Suprapubic skin (tissue), 4 donors: Measurements from ENCODE around the gene CAPN10. TPM values are rescaled to one million over a fixed set of nuclear protein-coding genes. Genes with fewer than 3 reads are reported as not detected.

Experiments used
- DNase-seq, 2 donors: peaks; one replicate each; pipeline ENCODE4 v3.0.0-alpha.2; 2019; ENCODE audit warnings: low spot score in 2 of 2
- H3K27ac ChIP-seq: fragments of 200-600 bp; sonication (generic); one replicate; pipeline ENCODE4 v1.5.1; 2019
- H3K27me3 ChIP-seq: fragments of 200-600 bp; sonication (generic); one replicate; pipeline ENCODE4 v1.5.1; 2019
- H3K36me3 ChIP-seq: fragments of 200-600 bp; sonication (generic); one replicate; pipeline ENCODE4 v1.5.1; 2019
- H3K4me1 ChIP-seq: fragments of 200-600 bp; sonication (generic); one replicate; pipeline ENCODE4 v1.5.1; 2019
- H3K4me3 ChIP-seq: fragments of 200-600 bp; sonication (generic); one replicate; pipeline ENCODE4 v1.5.1; 2019; ENCODE audit warnings: mild to moderate bottlenecking
- H3K9me3 ChIP-seq: fragments of 200-600 bp; sonication (generic); one replicate; pipeline ENCODE4 v1.5.1; 2019
- EP300 ChIP-seq: sonication (generic); formaldehyde crosslinking; IDR thresholded peaks from one replicate; pipeline ENCODE4 v1.6.1; 2017; ENCODE audit warnings: antibody characterized with exemption
- POLR2A ChIP-seq, 2 donors: fragments of 450-650 bp; IDR thresholded peaks; one replicate each; pipeline ENCODE4 v1.6.1; 2017; ENCODE audit warnings: antibody characterized with exemption in 2 of 2, mild to moderate bottlenecking in 2 of 2, moderate library complexity in 2 of 2
- POLR2AphosphoS5 ChIP-seq, 3 donors: sonication (generic); formaldehyde crosslinking; IDR thresholded peaks; one replicate each; pipeline ENCODE4 v1.6.1; 2017; ENCODE audit warnings: antibody characterized with exemption in 3 of 3
- WGBS: methylation state at CpG from one replicate; pipeline ENCODE4 v1.1.5; 2018; 5-methylcytosine and 5-hydroxymethylcytosine counted together
- total RNA-seq, 4 donors: library from RNA; depleted of rRNA; stranded (reverse); fragments of >200 nt; gene quantifications; one replicate each; pipeline ENCODE4 v1.1.0, GENCODE V29; 2016
- TF ChIP-seq, protein P1 (sequence below), 2 donors: fragments of 200-600 bp in 1 of 2; fragments of 450-650 bp in 1 of 2; sonication (generic) in 1 of 2; IDR thresholded peaks; one replicate each; pipeline ENCODE4 v1.5.1; 2016 to 2019; ENCODE audit warnings: antibody characterized with exemption in 2 of 2, mild to moderate bottlenecking in 1 of 2, moderate library complexity in 1 of 2

Gene CAPN10
- total RNA-seq, 4 donors from 2014 or later, result 31.3 to 73.6 (median 37.9) TPM

DNA sequence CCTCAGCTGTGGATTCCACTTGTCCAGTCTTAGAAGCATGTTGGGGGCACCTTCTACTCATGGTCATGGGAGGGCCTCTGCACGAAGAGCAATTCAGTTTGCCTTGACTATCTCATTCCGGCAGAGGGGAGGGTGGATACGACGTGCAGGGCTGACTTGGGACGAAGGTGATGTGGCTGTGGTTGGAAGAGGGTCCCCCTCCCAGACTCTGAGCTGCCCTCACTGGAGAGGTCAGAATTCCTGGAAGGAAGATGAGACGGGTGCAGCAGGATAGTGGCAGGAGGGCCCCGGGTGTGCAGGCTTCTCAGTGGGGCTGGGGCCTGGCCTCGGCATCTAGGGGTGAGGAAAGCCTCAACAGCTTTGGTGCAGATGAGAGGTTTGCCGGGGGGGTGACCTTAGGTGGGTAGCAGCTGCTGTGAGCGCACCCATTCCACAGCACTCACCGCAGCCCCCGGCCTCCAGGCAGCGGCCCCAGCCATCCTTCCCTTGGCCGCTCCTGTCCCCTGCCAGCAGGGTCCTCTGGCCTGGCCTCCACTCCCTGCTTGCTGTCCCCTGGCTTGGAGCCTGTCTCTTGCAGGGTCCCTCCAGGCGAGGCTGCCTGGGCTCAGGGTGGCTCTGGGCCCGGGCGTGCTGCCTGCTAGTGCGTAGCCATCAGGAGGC, 15.1 kb upstream of the CAPN10 start:
- Histone ChIP-seq H3K36me3 (peaks cover 50% of the 10 kb centered on the region), H3K9me3 (no peaks in the 10 kb centered on the region), H3K4me3 (no peak overlapping the region), H3K27ac (no peak overlapping the region), H3K4me1 (peaks cover 67% of the 10 kb centered on the region), H3K27me3 (no peaks in the 10 kb centered on the region)
- peak in 1 of 2 donors; percentile 58 for DNase-seq
- TF ChIP-seq EP300 (no peak), POLR2AphosphoS5 (IDR thresholded peaks at IDR 0.05) (no peak), POLR2A (IDR thresholded peaks at IDR 0.05) (no peak)
- TF ChIP-seq, protein P1, sequence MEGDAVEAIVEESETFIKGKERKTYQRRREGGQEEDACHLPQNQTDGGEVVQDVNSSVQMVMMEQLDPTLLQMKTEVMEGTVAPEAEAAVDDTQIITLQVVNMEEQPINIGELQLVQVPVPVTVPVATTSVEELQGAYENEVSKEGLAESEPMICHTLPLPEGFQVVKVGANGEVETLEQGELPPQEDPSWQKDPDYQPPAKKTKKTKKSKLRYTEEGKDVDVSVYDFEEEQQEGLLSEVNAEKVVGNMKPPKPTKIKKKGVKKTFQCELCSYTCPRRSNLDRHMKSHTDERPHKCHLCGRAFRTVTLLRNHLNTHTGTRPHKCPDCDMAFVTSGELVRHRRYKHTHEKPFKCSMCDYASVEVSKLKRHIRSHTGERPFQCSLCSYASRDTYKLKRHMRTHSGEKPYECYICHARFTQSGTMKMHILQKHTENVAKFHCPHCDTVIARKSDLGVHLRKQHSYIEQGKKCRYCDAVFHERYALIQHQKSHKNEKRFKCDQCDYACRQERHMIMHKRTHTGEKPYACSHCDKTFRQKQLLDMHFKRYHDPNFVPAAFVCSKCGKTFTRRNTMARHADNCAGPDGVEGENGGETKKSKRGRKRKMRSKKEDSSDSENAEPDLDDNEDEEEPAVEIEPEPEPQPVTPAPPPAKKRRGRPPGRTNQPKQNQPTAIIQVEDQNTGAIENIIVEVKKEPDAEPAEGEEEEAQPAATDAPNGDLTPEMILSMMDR (IDR thresholded peaks at IDR 0.05), result no peak
- 84% methylated on average over 14 of the region's 18 CpGs for WGBS

DNA sequence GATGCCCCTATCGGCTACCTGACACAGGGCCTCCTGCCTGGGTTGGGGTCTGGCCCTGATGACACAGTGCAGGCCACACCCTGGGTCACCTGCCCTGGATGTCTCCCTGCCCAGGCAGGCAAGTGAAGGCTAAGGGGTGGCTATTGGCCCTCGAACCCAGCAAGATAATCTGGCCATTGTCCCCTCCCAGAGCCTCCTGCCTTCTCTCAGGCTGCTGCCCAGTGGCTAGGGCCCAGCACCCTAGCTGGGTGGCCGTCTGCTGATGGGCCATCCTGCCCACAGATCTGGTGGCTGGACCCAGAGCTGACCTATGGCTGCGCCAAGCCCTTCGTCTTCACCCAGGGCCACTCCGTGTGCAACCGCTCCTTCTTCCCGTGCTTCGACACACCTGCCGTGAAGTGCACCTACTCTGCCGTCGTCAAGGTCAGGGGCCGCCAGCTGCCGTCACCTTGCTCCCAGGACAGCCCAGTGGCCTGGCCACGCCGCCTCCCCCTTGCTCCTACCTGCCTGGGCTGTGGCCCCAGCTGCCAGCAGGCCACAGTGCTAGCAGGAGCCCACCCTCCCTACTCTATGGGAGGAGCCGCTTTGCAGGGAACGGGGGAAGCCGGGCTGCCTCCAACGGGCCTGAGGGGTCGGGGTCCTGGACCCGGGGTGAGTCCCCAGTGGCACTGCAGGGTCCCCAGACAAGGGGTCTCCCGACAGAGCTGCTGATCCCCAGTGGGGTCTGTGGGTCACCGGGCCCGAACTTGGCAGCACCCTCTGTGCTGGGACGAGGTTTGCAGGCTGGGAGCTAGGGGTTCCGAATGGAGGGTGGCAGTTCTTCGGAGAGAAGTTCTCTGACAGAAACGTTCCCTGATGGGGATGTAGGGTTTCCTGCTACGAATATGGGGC, 14.1 kb upstream of the CAPN10 start:
- Histone ChIP-seq H3K27me3 (no peaks in the 10 kb centered on the region), H3K4me1 (peaks cover 62% of the 10 kb centered on the region), H3K27ac (no peak overlapping the region), H3K36me3 (peaks cover 59% of the 10 kb centered on the region), H3K4me3 (no peak overlapping the region), H3K9me3 (no peaks in the 10 kb centered on the region)
- TF ChIP-seq POLR2AphosphoS5 (IDR thresholded peaks at IDR 0.05), result no peak
- TF ChIP-seq POLR2A (IDR thresholded peaks at IDR 0.05), result no peak
- TF ChIP-seq, protein P1 (IDR thresholded peaks at IDR 0.05), result no peak
- TF ChIP-seq EP300, result no peak
- 93% methylated on average over 20 of the region's 30 CpGs for WGBS
- DNase-seq, result peak in 1 of 2 donors; percentile 68

DNA sequence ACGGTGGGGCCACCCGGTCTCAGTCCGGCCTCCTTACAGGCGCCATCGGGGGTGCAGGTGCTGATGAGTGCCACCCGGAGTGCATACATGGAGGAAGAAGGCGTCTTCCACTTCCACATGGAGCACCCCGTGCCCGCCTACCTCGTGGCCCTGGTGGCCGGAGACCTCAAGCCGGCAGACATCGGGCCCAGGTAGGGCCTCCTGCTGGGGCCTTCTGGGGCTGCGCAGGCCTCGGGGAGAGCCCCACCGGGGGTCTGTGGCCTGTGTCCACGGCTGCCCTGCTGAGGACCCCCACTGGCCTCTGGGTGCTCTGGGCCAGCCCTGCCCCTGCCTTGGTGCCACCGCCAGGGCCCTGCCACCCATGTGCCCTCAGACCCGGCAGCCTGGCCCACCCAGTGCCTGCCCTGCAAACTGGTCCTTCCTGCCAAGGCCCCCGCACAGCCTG, 13.4 kb upstream of the CAPN10 start:
- Histone ChIP-seq H3K9me3 (no peaks in the 10 kb centered on the region), H3K4me1 (peaks cover 63% of the 10 kb centered on the region), H3K4me3 (no peak overlapping the region), H3K27me3 (no peaks in the 10 kb centered on the region), H3K36me3 (peaks cover 67% of the 10 kb centered on the region), H3K27ac (no peak overlapping the region)
- no CpG with 5 or more reads among the region's 20 CpGs for WGBS
- peak in 1 of 2 donors; percentile 56 for DNase-seq
- TF ChIP-seq EP300 (no peak), POLR2A (IDR thresholded peaks at IDR 0.05) (no peak), POLR2AphosphoS5 (IDR thresholded peaks at IDR 0.05) (no peak)
- TF ChIP-seq, protein P1 (IDR thresholded peaks at IDR 0.05), result no peak

DNA sequence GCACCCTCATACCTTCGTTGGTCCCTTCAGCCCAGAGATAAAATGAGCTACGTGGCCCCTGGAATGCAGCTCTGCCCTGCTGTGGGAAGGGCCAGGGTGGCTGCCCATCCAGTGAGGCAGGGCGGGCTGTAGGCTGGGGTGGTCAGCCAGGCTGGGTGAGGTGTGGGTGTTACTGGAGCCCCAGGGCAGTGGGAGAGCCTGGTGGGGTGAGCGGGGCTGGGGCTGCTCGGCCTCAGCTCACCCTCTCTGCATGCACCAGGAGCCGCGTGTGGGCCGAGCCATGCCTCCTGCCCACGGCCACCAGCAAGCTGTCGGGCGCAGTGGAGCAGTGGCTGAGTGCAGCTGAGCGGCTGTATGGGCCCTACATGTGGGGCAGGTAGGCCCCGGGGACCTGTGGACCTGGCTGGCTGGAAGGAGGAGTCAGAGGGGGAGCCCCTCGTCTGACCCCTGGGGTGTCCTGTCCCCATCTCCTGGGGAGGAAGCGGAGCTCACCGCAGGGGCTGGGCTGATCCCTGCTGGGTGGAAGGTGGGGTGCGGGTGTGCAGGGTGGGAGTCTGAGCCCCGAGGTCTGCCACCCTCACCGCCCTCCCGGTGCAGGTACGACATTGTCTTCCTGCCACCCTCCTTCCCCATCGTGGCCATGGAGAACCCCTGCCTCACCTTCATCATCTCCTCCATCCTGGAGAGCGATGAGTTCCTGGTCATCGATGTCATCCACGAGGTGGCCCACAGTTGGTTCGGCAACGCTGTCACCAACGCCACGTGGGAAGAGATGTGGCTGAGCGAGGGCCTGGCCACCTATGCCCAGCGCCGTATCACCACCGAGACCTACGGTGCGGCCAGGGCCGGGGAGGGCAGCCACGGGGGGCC, 12.8 kb upstream of the CAPN10 start:
- no peak overlapping the region for H3K4me3 ChIP-seq
- 91% methylated on average over 10 of the region's 37 CpGs for WGBS
- H3K27ac ChIP-seq, result no peak overlapping the region
- H3K27me3 ChIP-seq, result no peaks in the 10 kb centered on the region
- TF ChIP-seq POLR2AphosphoS5 (IDR thresholded peaks at IDR 0.05) (no peak), POLR2A (IDR thresholded peaks at IDR 0.05) (no peak), EP300 (no peak)
- TF ChIP-seq, protein P1 (IDR thresholded peaks at IDR 0.05), result no peak
- DNase-seq, result no peak
- peaks cover 69% of the 10 kb centered on the region for H3K4me1 ChIP-seq
- no peaks in the 10 kb centered on the region for H3K9me3 ChIP-seq
- peaks cover 71% of the 10 kb centered on the region for H3K36me3 ChIP-seq
